HUES48 (cell line): ENCODE measurements around the gene MYL11.
A peak's percentile ranks its signal among the peaks of the same experiment; 100 is the strongest.

Experiments
- H3K27ac ChIP-seq: one replicate; pipeline ENCODE4 v1.7.0; 2013; ENCODE audit warnings: low read depth, low read length, inconsistent platforms
- H3K27me3 ChIP-seq: 2 replicates; pipeline ENCODE4 v1.6.1; 2013; ENCODE audit warnings: mild to moderate bottlenecking, low read length; ENCODE audit not compliant: control insufficient read depth, insufficient read depth
- H3K36me3 ChIP-seq: 2 replicates; pipeline ENCODE4 v1.6.1; 2013; ENCODE audit warnings: low read length; ENCODE audit not compliant: control insufficient read depth, insufficient read depth
- H3K4me1 ChIP-seq: 2 replicates; pipeline ENCODE4 v1.6.1; 2013; ENCODE audit warnings: mild to moderate bottlenecking, low read length; ENCODE audit not compliant: control insufficient read depth, insufficient read depth
- H3K4me3 ChIP-seq: 2 replicates; pipeline ENCODE4 v1.5.1; 2013; ENCODE audit warnings: mild to moderate bottlenecking, low read depth, low read length
- H3K9ac ChIP-seq: 2 replicates; pipeline ENCODE4 v1.6.1; 2013; ENCODE audit warnings: mild to moderate bottlenecking, low read depth, low read length, moderate library complexity
- H3K9me3 ChIP-seq: 2 replicates; pipeline ENCODE4 v1.6.1; 2013; ENCODE audit warnings: low read length; ENCODE audit not compliant: control insufficient read depth, insufficient read depth

The MYL11 gene

GRCh38 chr16:30361180-30361579 is 13.4 kb upstream of the MYL11 start:
- Histone ChIP-seq H3K27ac (no peak overlapping the region), H3K9ac (no peak overlapping the region), H3K9me3 (no peaks in the 10 kb centered on the region), H3K36me3 (peaks cover 29% of the 10 kb centered on the region), H3K4me1 (peaks cover 6% of the 10 kb centered on the region; the same call in 1 of the 2 replicates), H3K4me3 (no peak overlapping the region), H3K27me3 (no peaks in the 10 kb centered on the region)

- Histone ChIP-seq H3K4me3 (no peak overlapping the region), H3K9ac (no peak overlapping the region), H3K36me3 (peaks cover 11% of the 10 kb centered on the region), H3K4me1 (peaks cover 11% of the 10 kb centered on the region; the same call in 1 of the 2 replicates), H3K9me3 (no peaks in the 10 kb centered on the region), H3K27me3 (no peaks in the 10 kb centered on the region), H3K27ac (no peak overlapping the region)
Measured at GRCh38 chr16:30365200-30365599, 9.4 kb upstream of the MYL11 start.

GRCh38 chr16:30366511-30366910 is 8.1 kb upstream of the MYL11 start:
- H3K4me3 ChIP-seq, result no peak overlapping the region
- H3K4me1 ChIP-seq, result peaks cover 11% of the 10 kb centered on the region; the same call in 1 of the 2 replicates
- H3K9ac ChIP-seq, result no peak overlapping the region
- no peaks in the 10 kb centered on the region for H3K9me3 ChIP-seq
- H3K36me3 ChIP-seq, result peaks cover 11% of the 10 kb centered on the region
- no peak overlapping the region for H3K27ac ChIP-seq
- no peaks in the 10 kb centered on the region for H3K27me3 ChIP-seq

GRCh38 chr16:30367349-30368009 is 7.1 kb upstream of the MYL11 start:
- no peaks in the 10 kb centered on the region for H3K9me3 ChIP-seq
- no peak overlapping the region for H3K9ac ChIP-seq
- H3K4me1 ChIP-seq, result peaks cover 11% of the 10 kb centered on the region; the same call in 1 of the 2 replicates
- no peak overlapping the region for H3K4me3 ChIP-seq
- H3K36me3 ChIP-seq, result peaks cover 8% of the 10 kb centered on the region; the same call in 1 of the 2 replicates
- H3K27ac ChIP-seq, result no peak overlapping the region
- H3K27me3 ChIP-seq, result no peaks in the 10 kb centered on the region

- peak overlapping the region; percentile 63 for H3K4me3 ChIP-seq
- peaks cover 8% of the 10 kb centered on the region; the same call in 1 of the 2 replicates for H3K36me3 ChIP-seq
- no peaks in the 10 kb centered on the region for H3K9me3 ChIP-seq
- peaks cover 11% of the 10 kb centered on the region; the same call in 1 of the 2 replicates for H3K4me1 ChIP-seq
- H3K9ac ChIP-seq, result no peak overlapping the region
- H3K27me3 ChIP-seq, result no peaks in the 10 kb centered on the region
- H3K27ac ChIP-seq, result no peak overlapping the region
Measured at GRCh38 chr16:30368122-30368791, 6.3 kb upstream of the MYL11 start.

GRCh38 chr16:30368792-30369090 is 5.9 kb upstream of the MYL11 start:
- no peak overlapping the region for H3K9ac ChIP-seq
- H3K4me3 ChIP-seq, result peak overlapping the region; percentile 63
- peaks cover 11% of the 10 kb centered on the region; the same call in 1 of the 2 replicates for H3K4me1 ChIP-seq
- no peak overlapping the region for H3K27ac ChIP-seq
- H3K9me3 ChIP-seq, result no peaks in the 10 kb centered on the region
- no peaks in the 10 kb centered on the region for H3K27me3 ChIP-seq
- H3K36me3 ChIP-seq, result peaks cover 8% of the 10 kb centered on the region; the same call in 1 of the 2 replicates

GRCh38 chr16:30369091-30369937 is 5.3 kb upstream of the MYL11 start:
- peaks cover 8% of the 10 kb centered on the region; the same call in 1 of the 2 replicates for H3K36me3 ChIP-seq
- no peak overlapping the region; the same call in 1 of the 2 replicates for H3K9ac ChIP-seq
- H3K9me3 ChIP-seq, result no peaks in the 10 kb centered on the region
- peak overlapping the region; percentile 63 for H3K4me3 ChIP-seq
- H3K4me1 ChIP-seq, result peaks cover 11% of the 10 kb centered on the region; the same call in 1 of the 2 replicates
- peak overlapping the region; percentile 44 for H3K27ac ChIP-seq
- no peaks in the 10 kb centered on the region for H3K27me3 ChIP-seq

- peak overlapping the region; percentile 63 for H3K4me3 ChIP-seq
- peak overlapping the region; percentile 44 for H3K27ac ChIP-seq
- peaks cover 8% of the 10 kb centered on the region; the same call in 1 of the 2 replicates for H3K36me3 ChIP-seq
- no peaks in the 10 kb centered on the region for H3K27me3 ChIP-seq
- no peaks in the 10 kb centered on the region for H3K9me3 ChIP-seq
- peaks cover 11% of the 10 kb centered on the region; the same call in 1 of the 2 replicates for H3K4me1 ChIP-seq
- H3K9ac ChIP-seq, result no peak overlapping the region; the same call in 1 of the 2 replicates
Measured at GRCh38 chr16:30369938-30370455, 4.6 kb upstream of the MYL11 start.

GRCh38 chr16:30370456-30371247 is 4.0 kb upstream of the MYL11 start, which contains the start of gene TBC1D10B:
Gene TBC1D10B, minus strand, starts transcription at chr16:30370494. Its CDS starts 311 bp downstream, at chr16:30370183.
- Histone ChIP-seq H3K36me3 (peaks cover 4% of the 10 kb centered on the region; the same call in 1 of the 2 replicates), H3K9me3 (no peaks in the 10 kb centered on the region), H3K27ac (peak within 1 kb of the TSS; percentile 57), H3K4me1 (peaks cover 11% of the 10 kb centered on the region; the same call in 1 of the 2 replicates), H3K4me3 (peak within 1 kb of the TSS; percentile 65), H3K9ac (no peak within 1 kb of the TSS; the same call in 1 of the 2 replicates), H3K27me3 (no peaks in the 10 kb centered on the region)
